Psoas muscle (tissue), 8 donors: ENCODE measurements around the gene TMEM186. TPM values are rescaled to one million over a fixed set of nuclear protein-coding genes. Genes with fewer than 3 reads are reported as not detected.
"Not testable (repeated sequence)": the region's sequence is repeated elsewhere in the genome, so short reads cannot be mapped to it uniquely, and the experiment has no call there.

ENCODE experiments used
- ATAC-seq, 4 donors: fragments of 200-7000 bp; cut with Tn5 transposase; one replicate each; pipeline ENCODE4 v1.9.1; 2020; ENCODE audit warnings: moderate library complexity in 3 of 4, mild to moderate bottlenecking in 2 of 4
- DNase-seq, 2 donors: peaks; one replicate each; pipeline ENCODE4 v3.0.0-alpha.2; 2020
- H3K27ac ChIP-seq: fragments of 200-600 bp; one replicate; pipeline ENCODE4 v1.8.0; 2022
- H3K27me3 ChIP-seq, 3 donors: fragments of 200-600 bp in 1 of 3; one replicate each; pipeline versions ENCODE4 v1.6.1 to v1.8.0; 2013 to 2022; ENCODE audit warnings: low read length in 2 of 3, mild to moderate bottlenecking in 2 of 3, moderate library complexity in 1 of 3; ENCODE audit not compliant: insufficient read depth in 3 of 3
- H3K36me3 ChIP-seq, 2 donors: fragments of 200-600 bp in 1 of 2; one replicate each; pipeline versions ENCODE4 v1.6.1 to v1.8.0; 2013 to 2022; ENCODE audit warnings: low read depth in 1 of 2, mild to moderate bottlenecking in 1 of 2, moderate library complexity in 1 of 2; ENCODE audit not compliant: insufficient read depth in 1 of 2
- H3K4me1 ChIP-seq: fragments of 200-600 bp; one replicate; pipeline ENCODE4 v1.8.0; 2022
- H3K4me3 ChIP-seq: fragments of 200-600 bp; one replicate; pipeline ENCODE4 v1.8.0; 2022; ENCODE audit warnings: mild to moderate bottlenecking
- H3K9me3 ChIP-seq: fragments of 200-600 bp; one replicate; pipeline ENCODE4 v1.8.0; 2022
- WGBS, 3 donors: extraction: QIAGEN DNeasy Blood & Tissue Kit; methylation state at CpG; one replicate each; pipeline versions ENCODE4 v1.1.6 to v1.1.7; 2013; 5-methylcytosine and 5-hydroxymethylcytosine counted together
- intact Hi-C, 2 donors: fragments of 100-400 bp; cut with DNase I; formaldehyde crosslinking; loops; one replicate each; pipeline versions ENCODE4 v1.11.0 to v1.14.2; 2022
- long read RNA-seq, 2 donors: library from polyadenylated mRNA; unstranded; transcript quantifications; one replicate each; pipeline ENCODE4 v2.0.0, GENCODE V29; 2021
- polyA plus RNA-seq, 3 donors: library from polyadenylated mRNA; stranded (reverse); fragments of 200-250 nt; gene quantifications; one replicate each; pipeline ENCODE4 v1.2.3, GENCODE V29; 2013
- total RNA-seq, 4 donors: library from RNA; stranded (reverse); fragmentation: NEBNext Ultra II Directional in 2 of 4; extraction: Animal tissue kit (Norgen Biotek cat#: 25700) in 2 of 4; gene quantifications; one replicate each; pipeline versions ENCODE4 v1.2.1 to v1.2.4, GENCODE V29; 2021 to 2023
- TF ChIP-seq, protein P1 (sequence below): fragments of 200-600 bp; IDR thresholded peaks from one replicate; pipeline ENCODE4 v1.8.0; 2022; ENCODE audit warnings: antibody characterized with exemption
- donor health status: healthy with polysubstance abuse.
- donor health status: DM: no; HTN: no; CAD: no; lungs with moderate emphysema.
- donor health status: Bipolar disorder and iron deficiency.
- donor health status: healthy.
- donor health status: DM: yes; HTN: yes; CAD: no.
- donor health status: DM: no; HTN: no; CAD: no.
- donor health status: DM: no; HTN: no; CAD: no.
- donor health status: DM: yes; HTN: yes; CAD: no.

TMEM186 gene, protein sequence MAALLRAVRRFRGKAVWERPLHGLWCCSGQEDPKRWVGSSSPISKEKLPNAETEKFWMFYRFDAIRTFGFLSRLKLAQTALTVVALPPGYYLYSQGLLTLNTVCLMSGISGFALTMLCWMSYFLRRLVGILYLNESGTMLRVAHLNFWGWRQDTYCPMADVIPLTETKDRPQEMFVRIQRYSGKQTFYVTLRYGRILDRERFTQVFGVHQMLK
- total RNA-seq: 10 to 100 TPM; 10.6 to 17.3 (median 12.4) TPM
- polyA plus RNA-seq: 10 to 100 TPM; 14.4 to 28.1 (median 26.5) TPM
- long read RNA-seq, donor 1, transcript TMEM186-201 (2 exons, 1,448 nt): major isoform, 5 of 9 reads
- long read RNA-seq, donor 1, partial matches to known transcripts: 0 of 9 reads
- long read RNA-seq, donor 1, other reads (novel, unspliced or antisense): 4 of 9 reads
- long read RNA-seq, donor 2, transcript TMEM186-201 (2 exons, 1,448 nt): major isoform, 13 of 20 reads
- long read RNA-seq, donor 2, partial matches to known transcripts: 0 of 20 reads
- long read RNA-seq, donor 2, other reads (novel, unspliced or antisense): 7 of 20 reads

DNA sequence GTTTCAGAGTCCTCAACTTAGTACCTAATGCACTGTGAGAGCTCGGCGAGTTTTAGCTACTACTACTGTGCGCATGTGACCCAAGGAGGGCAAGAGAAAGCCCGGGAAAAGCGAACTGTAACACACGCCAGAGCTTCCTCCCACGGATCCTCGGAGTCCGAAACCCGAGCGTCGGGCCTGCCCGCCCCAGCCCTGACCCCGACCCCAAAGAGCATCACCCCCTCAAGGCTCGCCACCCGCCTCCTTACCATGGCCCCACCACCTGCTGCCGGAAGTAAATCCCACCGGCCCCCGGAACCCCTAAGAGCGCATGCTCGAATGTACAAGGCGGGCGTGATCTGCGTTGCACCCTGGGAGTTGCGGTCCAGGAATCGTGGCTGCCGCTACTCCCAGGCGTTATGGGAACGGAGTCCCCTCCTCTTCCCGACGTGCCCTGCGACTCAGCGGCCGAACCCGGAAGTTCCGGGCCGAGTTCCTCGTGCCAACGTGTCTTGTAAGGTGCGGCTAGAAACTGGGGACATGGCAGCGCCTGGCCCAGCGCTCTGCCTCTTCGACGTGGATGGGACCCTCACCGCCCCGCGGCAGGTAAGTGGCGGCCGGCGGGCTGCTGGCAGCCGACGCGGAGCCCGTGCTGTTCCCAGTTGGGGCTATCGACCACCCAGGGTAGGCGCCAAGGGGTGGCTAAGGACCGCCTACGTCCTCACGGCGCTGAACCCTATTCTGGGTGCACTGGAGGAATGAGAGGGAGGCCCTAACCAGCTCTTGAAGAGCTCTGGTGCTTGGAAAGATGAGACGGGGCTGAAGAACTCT lies at the start of gene TMEM186, which contains the start of gene PMM2:
Gene TMEM186, minus strand, starts transcription at position 276 of the 810 bp plus-strand sequence. Its CDS starts 25 bp downstream, at position 251.
Gene PMM2, plus strand, starts transcription at position 476 of the 810 bp plus-strand sequence. Its CDS starts 44 bp downstream, at position 520.
- no peaks in the 10 kb centered on the region for H3K9me3 ChIP-seq
- H3K36me3 ChIP-seq: peaks cover 8 to 25% of the 10 kb centered on the region in 2 donors
- H3K4me1 ChIP-seq: peaks cover 22% of the 10 kb centered on the region
- H3K27ac ChIP-seq: peak within 1 kb of the TSS; percentile 93
- H3K27me3 ChIP-seq: no peaks in the 10 kb centered on the region
- DNase-seq: peak; percentile 96 to 98
- H3K4me3 ChIP-seq: peak within 1 kb of the TSS; percentile 100
- intact Hi-C loops: loop anchor here (5.0 to 10.0 kb wide), 7 partner anchors 70 to 1945 kb away; partner anchors contain the start of genes ABAT (in 1 of the 2), CARHSP1 (in 1 of the 2), LITAFD (in 1 of the 2) and NUBP1 (in 1 of the 2)
- 0 to 1% (median 0%) methylated on average over 57 to 61 of the region's 61 CpGs for WGBS, 3 donors
- ATAC-seq: peak; percentile 98 to 100 (median 99)
- TF ChIP-seq, protein P1, sequence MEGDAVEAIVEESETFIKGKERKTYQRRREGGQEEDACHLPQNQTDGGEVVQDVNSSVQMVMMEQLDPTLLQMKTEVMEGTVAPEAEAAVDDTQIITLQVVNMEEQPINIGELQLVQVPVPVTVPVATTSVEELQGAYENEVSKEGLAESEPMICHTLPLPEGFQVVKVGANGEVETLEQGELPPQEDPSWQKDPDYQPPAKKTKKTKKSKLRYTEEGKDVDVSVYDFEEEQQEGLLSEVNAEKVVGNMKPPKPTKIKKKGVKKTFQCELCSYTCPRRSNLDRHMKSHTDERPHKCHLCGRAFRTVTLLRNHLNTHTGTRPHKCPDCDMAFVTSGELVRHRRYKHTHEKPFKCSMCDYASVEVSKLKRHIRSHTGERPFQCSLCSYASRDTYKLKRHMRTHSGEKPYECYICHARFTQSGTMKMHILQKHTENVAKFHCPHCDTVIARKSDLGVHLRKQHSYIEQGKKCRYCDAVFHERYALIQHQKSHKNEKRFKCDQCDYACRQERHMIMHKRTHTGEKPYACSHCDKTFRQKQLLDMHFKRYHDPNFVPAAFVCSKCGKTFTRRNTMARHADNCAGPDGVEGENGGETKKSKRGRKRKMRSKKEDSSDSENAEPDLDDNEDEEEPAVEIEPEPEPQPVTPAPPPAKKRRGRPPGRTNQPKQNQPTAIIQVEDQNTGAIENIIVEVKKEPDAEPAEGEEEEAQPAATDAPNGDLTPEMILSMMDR: no peak

DNA sequence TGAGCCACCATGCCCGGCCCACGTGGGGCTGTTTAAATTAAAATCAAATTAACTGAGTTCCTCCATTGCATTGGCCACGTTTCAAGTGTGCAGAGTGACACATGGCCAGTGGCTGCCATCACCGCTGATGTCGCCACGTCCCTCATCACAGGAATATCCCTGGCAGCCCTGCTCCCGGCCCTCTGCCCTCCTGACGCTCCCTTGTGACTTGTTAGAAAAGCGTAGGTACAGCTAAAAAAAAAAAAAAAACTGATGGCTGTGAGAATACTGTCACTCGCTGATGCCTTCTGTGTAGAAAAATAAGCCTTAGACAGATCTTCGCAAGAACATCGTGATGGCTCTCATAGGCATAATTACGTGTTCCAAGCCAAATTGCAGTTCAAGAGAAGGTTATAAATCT lies 49.7 kb upstream of the TMEM186 start:
- H3K9me3 ChIP-seq: no peaks in the 10 kb centered on the region
- H3K4me1 ChIP-seq: no peaks in the 10 kb centered on the region
- intact Hi-C loops: no loop called here
- peaks cover 0 to 42% of the 10 kb centered on the region in 2 donors for H3K36me3 ChIP-seq
- DNase-seq (no peak), ATAC-seq (no peak)
- H3K27me3 ChIP-seq: no peaks in the 10 kb centered on the region
- no peak overlapping the region for H3K27ac ChIP-seq
- TF ChIP-seq, protein P1: no peak
- no peak overlapping the region for H3K4me3 ChIP-seq
- 78 to 82% (median 79%) methylated on average over 13 of the region's 13 CpGs for WGBS, 3 donors

DNA sequence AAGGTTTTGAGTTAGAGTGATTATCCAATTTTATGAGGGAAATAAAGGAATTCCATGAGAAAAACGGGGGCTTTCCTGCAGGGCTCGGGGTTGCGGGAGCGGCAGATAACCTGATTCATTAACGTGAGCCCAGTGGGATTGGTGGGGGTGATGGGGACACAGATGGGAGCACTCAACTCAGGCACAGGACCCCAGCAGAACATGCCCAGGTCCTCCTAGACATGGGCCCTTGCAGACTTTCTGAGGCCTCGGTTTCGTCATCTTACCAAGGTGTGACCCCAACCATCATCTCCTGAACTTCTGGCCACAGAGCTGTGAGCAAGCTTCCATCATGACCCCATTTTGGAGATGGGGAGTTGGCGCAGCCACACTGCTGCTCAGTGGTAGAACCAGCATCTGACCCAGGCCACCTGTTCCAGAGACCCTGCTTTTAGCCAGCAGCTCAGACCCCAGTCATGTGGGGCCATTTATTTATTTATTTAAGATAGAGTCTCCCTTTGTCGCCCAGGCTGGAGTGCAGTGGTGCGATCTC lies 49.0 kb upstream of the TMEM186 start:
- 94 to 96% (median 95%) methylated on average over 10 of the region's 10 CpGs for WGBS, 3 donors
- DNase-seq: no peak
- no peaks in the 10 kb centered on the region for H3K4me1 ChIP-seq

DNA sequence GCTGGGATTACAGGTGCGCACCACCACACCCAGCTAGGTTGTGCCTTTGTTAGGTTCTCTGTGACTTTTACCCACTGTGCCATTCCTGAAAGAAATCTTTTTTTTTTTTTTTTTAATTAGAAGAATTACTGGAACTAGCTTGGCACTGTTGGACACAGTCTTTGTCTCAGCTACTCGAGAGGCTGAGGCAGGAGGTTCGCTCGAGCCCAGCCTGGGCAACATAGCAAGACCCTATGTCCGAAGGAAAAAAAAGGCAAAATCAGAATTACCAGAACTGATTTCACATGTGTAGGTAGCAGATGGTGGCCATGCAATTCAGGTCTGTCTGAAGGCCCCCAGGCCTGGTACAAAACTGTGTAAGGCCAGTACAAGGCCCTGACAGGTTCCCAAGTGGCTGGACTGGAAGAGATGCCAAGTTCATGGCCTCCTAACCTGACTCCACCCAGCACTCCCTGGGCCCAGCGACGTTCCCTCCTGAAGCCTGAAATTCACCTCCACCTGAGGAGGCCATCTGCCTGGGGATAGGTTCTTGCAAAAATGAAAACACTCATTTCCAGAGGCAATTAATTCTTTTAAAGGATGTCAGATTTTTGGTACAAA lies 48.4 kb upstream of the TMEM186 start:
- ATAC-seq: no peak
- H3K9me3 ChIP-seq: no peaks in the 10 kb centered on the region
- 85 to 94% (median 88%) methylated on average over 7 of the region's 7 CpGs for WGBS, 3 donors
- DNase-seq: no peak
- H3K4me3 ChIP-seq: no peak overlapping the region
- intact Hi-C loops: no loop called here
- peaks cover 0 to 35% of the 10 kb centered on the region in 2 donors for H3K36me3 ChIP-seq
- no peak overlapping the region for H3K27ac ChIP-seq
- H3K4me1 ChIP-seq: no peaks in the 10 kb centered on the region
- TF ChIP-seq, protein P1: no peak
- no peaks in the 10 kb centered on the region for H3K27me3 ChIP-seq

More for the DNA sequence above, 49.0 kb upstream of the TMEM186 start:
- Histone ChIP-seq H3K27ac (no peak overlapping the region), H3K36me3 (peaks cover 0 to 39% of the 10 kb centered on the region in 2 donors), H3K27me3 (no peaks in the 10 kb centered on the region), H3K4me3 (no peak overlapping the region), H3K9me3 (no peaks in the 10 kb centered on the region)
- intact Hi-C loops: no loop called here
- TF ChIP-seq, protein P1: no peak
- ATAC-seq: no peak

DNA sequence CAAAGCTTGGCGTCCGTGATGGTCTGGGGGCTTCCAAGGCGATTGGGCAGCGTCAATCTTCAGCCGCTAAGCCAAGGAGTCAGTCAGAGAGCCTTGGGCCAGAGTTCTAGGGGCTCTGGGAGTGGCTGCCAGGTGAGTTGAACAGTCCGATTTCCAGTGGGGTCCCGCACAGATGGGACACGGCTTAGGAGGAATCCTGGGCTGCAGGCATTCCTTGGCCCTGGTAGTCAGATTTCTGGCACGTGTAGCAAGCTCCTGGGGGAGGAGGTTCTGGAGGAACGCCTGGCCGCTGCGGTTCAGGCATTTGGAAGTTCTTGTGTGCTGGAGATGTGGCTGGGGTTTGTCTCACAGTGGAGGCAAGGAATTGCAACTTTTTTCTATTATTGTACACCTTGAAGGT lies 45.9 kb upstream of the TMEM186 start:
- H3K9me3 ChIP-seq, H3K27ac ChIP-seq, H3K27me3 ChIP-seq, intact Hi-C loops, DNase-seq, H3K4me1 ChIP-seq, ATAC-seq: not testable (repeated sequence)
- Histone ChIP-seq H3K4me3 (peak overlapping the region; percentile 52), H3K36me3 (peaks cover 0 to 10% of the 10 kb centered on the region in 2 donors)
- 45 to 63% (median 53%) methylated on average over 12 of the region's 12 CpGs for WGBS, 3 donors

DNA sequence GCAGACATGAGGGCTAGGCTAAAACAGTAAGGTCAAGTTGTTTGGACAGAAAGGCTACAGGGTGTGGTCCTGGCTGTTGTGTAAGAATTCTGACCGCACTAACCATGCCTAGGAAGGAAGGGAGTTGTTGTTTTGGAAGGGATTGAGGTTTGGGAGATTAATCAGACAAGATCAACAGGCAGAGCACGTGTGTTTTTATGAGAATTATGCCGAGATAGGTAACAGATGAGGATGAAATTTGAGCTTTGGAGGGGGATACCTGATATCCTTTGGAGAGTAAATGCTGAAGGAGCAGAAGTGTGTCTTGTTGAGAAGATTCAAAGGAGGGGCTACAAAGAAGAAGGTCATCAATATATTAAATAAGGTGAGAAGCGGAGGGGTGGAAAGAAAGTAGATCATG lies 44.6 kb upstream of the TMEM186 start:
- ATAC-seq, H3K27me3 ChIP-seq, intact Hi-C loops, H3K27ac ChIP-seq, H3K9me3 ChIP-seq, H3K36me3 ChIP-seq, DNase-seq, H3K4me1 ChIP-seq: not testable (repeated sequence)
- WGBS, 3 donors: 53 to 63% (median 56%) methylated on average over 3 to 4 of the region's 4 CpGs
- peak overlapping the region; percentile 52 for H3K4me3 ChIP-seq
